DOHH2 (cell line): Measurements from ENCODE around the gene KCNJ3.

ENCODE experiments used
- EZH2phosphoT487 ChIP-seq: fragments of 200-600 bp; sonication (generic); IDR thresholded peaks from 2 replicates; pipeline ENCODE4 v1.6.1; 2017; ENCODE audit warnings: borderline replicate concordance, mild to moderate bottlenecking, antibody characterized with exemption, low read length, moderate library complexity, mixed read lengths
- TF ChIP-seq, protein P1 (sequence below): fragments of 200-600 bp; sonication (generic); IDR thresholded peaks from one replicate; pipeline ENCODE4 v1.5.1; 2014; ENCODE audit warnings: antibody characterized with exemption, mild to moderate bottlenecking, low read depth, low read length; ENCODE audit not compliant: poor library complexity, severe bottlenecking

DNA sequence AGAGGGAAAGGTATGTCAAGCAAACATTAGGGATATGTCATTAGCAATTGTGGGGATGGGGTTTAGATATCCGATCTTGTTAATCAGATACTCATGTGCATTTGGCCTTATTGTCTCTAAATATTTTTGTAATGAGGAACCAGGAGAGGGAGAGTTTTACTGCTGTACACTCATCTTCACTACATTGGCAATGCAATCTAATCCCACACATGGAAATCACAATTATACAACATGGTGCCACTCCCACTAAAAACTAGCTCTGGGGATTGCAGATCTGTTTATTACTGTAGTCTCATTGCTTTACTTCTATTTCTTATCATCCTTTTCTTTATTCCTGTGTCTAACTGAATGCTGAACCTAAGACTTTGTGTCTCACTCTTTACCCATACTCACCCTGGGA lies 39.6 kb upstream of the KCNJ3 start:
- TF ChIP-seq, protein P1, sequence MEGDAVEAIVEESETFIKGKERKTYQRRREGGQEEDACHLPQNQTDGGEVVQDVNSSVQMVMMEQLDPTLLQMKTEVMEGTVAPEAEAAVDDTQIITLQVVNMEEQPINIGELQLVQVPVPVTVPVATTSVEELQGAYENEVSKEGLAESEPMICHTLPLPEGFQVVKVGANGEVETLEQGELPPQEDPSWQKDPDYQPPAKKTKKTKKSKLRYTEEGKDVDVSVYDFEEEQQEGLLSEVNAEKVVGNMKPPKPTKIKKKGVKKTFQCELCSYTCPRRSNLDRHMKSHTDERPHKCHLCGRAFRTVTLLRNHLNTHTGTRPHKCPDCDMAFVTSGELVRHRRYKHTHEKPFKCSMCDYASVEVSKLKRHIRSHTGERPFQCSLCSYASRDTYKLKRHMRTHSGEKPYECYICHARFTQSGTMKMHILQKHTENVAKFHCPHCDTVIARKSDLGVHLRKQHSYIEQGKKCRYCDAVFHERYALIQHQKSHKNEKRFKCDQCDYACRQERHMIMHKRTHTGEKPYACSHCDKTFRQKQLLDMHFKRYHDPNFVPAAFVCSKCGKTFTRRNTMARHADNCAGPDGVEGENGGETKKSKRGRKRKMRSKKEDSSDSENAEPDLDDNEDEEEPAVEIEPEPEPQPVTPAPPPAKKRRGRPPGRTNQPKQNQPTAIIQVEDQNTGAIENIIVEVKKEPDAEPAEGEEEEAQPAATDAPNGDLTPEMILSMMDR = no peak
- no peak for TF ChIP-seq EZH2phosphoT487
